ENCODE results near the gene CBL.

GRCh38 chr11:119190531-119190930 is 15.6 kb upstream of the CBL start:
- TF ChIP-seq, protein P1, sequence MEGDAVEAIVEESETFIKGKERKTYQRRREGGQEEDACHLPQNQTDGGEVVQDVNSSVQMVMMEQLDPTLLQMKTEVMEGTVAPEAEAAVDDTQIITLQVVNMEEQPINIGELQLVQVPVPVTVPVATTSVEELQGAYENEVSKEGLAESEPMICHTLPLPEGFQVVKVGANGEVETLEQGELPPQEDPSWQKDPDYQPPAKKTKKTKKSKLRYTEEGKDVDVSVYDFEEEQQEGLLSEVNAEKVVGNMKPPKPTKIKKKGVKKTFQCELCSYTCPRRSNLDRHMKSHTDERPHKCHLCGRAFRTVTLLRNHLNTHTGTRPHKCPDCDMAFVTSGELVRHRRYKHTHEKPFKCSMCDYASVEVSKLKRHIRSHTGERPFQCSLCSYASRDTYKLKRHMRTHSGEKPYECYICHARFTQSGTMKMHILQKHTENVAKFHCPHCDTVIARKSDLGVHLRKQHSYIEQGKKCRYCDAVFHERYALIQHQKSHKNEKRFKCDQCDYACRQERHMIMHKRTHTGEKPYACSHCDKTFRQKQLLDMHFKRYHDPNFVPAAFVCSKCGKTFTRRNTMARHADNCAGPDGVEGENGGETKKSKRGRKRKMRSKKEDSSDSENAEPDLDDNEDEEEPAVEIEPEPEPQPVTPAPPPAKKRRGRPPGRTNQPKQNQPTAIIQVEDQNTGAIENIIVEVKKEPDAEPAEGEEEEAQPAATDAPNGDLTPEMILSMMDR (IDR thresholded peaks at IDR 0.05), result no peak
- no peak for TF ChIP-seq POLR2A (IDR thresholded peaks at IDR 0.05)
